Endothelial cell of umbilical vein (primary cell): ENCODE results near the gene SPAG7. TPM values are rescaled to one million over a fixed set of nuclear protein-coding genes. Genes with fewer than 3 reads are reported as not detected.

Experiments used
- BruUV-seq: library from RNA; stranded (reverse); fragments of 400-500 nt; replicated peaks from 2 replicates; lab custom pipeline; 2021; lab: Mats Ljungman, UMichigan
- CTCF ChIA-PET: fragments of 300-600, 350-600 bp; sonication (Branson Sonifier 250); formaldehyde crosslinking; loops from one replicate; lab custom pipeline; 2021; ENCODE audit warnings: antibody characterized with exemption, inconsistent platforms; lab: Charles Lee
- POLR2A ChIA-PET: fragments of 300-600, 350-600 bp; sonication (Branson Sonifier 250); formaldehyde crosslinking; loops from one replicate; lab custom pipeline; 2021; ENCODE audit warnings: antibody characterized with exemption, inconsistent platforms; lab: Charles Lee
- DNase-seq: peaks from one replicate; pipeline ENCODE4 v3.0.0-alpha.2; 2011; ENCODE audit warnings: low read depth, low spot score
- FAIRE-seq: peaks from 2 replicates; lab custom pipeline; 2011; peaks lifted over from hg19 to GRCh38; lab: Jason Lieb, UNC
- H2AFZ ChIP-seq: 2 replicates; pipeline ENCODE4 v1.6.0; 2012; ENCODE audit warnings: low read depth, low read length, control low read depth, inconsistent platforms
- H3K27ac ChIP-seq: 2 replicates; pipeline ENCODE4 v1.5.1; 2011; ENCODE audit warnings: low read depth, mild to moderate bottlenecking, control low read depth, low read length, moderate library complexity; ENCODE audit not compliant: insufficient read depth
- H3K27me3 ChIP-seq, 2 experiments: 2 replicates each; pipeline versions ENCODE4 v1.6.0 to v1.6.1; 2011; ENCODE audit warnings: low read length in 2 of 2, mixed read lengths in 1 of 2; ENCODE audit not compliant: control insufficient read depth in 2 of 2, insufficient read depth in 2 of 2
- H3K36me3 ChIP-seq, 2 experiments: 2 replicates in 1 of 2; 3 replicates in 1 of 2; pipeline ENCODE4 v1.5.1; 2011; ENCODE audit warnings: low read length in 2 of 2, mild to moderate bottlenecking in 1 of 2, moderate library complexity in 1 of 2; ENCODE audit not compliant: control insufficient read depth in 2 of 2, insufficient read depth in 2 of 2; ENCODE audit errors: extremely low read depth in 1 of 2
- H3K4me1 ChIP-seq: 3 replicates; pipeline ENCODE4 v1.5.1; 2011; ENCODE audit warnings: mild to moderate bottlenecking, low read length; ENCODE audit not compliant: control insufficient read depth, insufficient read depth; ENCODE audit errors: extremely low read depth
- H3K4me2 ChIP-seq: 2 replicates; pipeline ENCODE4 v1.6.1; 2011; ENCODE audit warnings: low read length, control low read depth, mixed read lengths; ENCODE audit not compliant: insufficient read depth
- H3K4me3 ChIP-seq, 3 experiments: fragments of 200-600 bp in 1 of 3; sonication (generic), shearing (Covaris generic) in 1 of 3; replicated peaks in 1 of 3; 2 replicates each; pipeline ENCODE4 v1.5.1; 2011 to 2016; ENCODE audit warnings: control low read depth in 3 of 3, low read length in 3 of 3, mild to moderate bottlenecking in 2 of 3, inconsistent platforms in 1 of 3, low read depth in 1 of 3, moderate library complexity in 1 of 3; ENCODE audit not compliant: insufficient read depth in 1 of 3
- H3K79me2 ChIP-seq: 2 replicates; pipeline ENCODE4 v1.6.0; 2012; ENCODE audit warnings: low read length, inconsistent platforms; ENCODE audit not compliant: control insufficient read depth, insufficient read depth
- H3K9ac ChIP-seq: replicated peaks from 2 replicates; pipeline ENCODE3; 2011; ENCODE audit warnings: low read length, control low read depth; ENCODE audit not compliant: insufficient read depth; ENCODE audit errors: extremely low read depth
- H3K9me1 ChIP-seq: replicated peaks from 3 replicates; pipeline ENCODE4 v1.6.0; 2011; ENCODE audit warnings: mild to moderate bottlenecking, low read length; ENCODE audit not compliant: control insufficient read depth, insufficient read depth; ENCODE audit errors: extremely low read depth
- H3K9me3 ChIP-seq: replicated peaks from 2 replicates; pipeline ENCODE4 v1.5.1; 2012; ENCODE audit warnings: low read length, inconsistent platforms; ENCODE audit not compliant: control insufficient read depth, insufficient read depth
- H4K20me1 ChIP-seq: replicated peaks from 2 replicates; pipeline ENCODE3; 2011; ENCODE audit warnings: mild to moderate bottlenecking, low read length; ENCODE audit not compliant: control insufficient read depth, insufficient read depth; ENCODE audit errors: extremely low read depth
- FOS ChIP-seq: IDR thresholded peaks from 2 replicates; pipeline ENCODE4 v1.6.1; 2011; ENCODE audit warnings: mild to moderate bottlenecking, low read length, moderate library complexity, borderline replicate concordance; ENCODE audit not compliant: insufficient read depth
- GATA2 ChIP-seq: IDR thresholded peaks from 2 replicates; pipeline ENCODE4 v1.7.0; 2011; ENCODE audit warnings: low read depth, mild to moderate bottlenecking, moderate library complexity, mixed read lengths, low read length; ENCODE audit not compliant: insufficient read length, insufficient read depth
- JUN ChIP-seq: IDR thresholded peaks from 2 replicates; pipeline ENCODE4 v1.6.1; 2011; ENCODE audit warnings: borderline replicate concordance, low read depth; ENCODE audit not compliant: insufficient read length, insufficient read depth
- POLR2A ChIP-seq: IDR thresholded peaks from 2 replicates; pipeline ENCODE4 v1.6.1; 2012; ENCODE audit warnings: low read depth, mild to moderate bottlenecking, control low read depth, low read length
- dilution Hi-C: fragments of 300-500 bp; cut with MboI; formaldehyde crosslinking; loops from one replicate; pipeline ENCODE4 v1.15.0; 2019; ENCODE audit warnings: low sequenced_read_pairs; ENCODE audit not compliant: extremely low pct_ligation_motif_present
- intact Hi-C: fragments of 100-400 bp; cut with micrococcal nuclease; formaldehyde crosslinking; loops from one replicate; pipeline ENCODE4 v1.10.0; 2022
- polyA plus RNA-seq, 4 experiments: library from polyadenylated mRNA; depleted of rRNA in 3 of 4; stranded (reverse) in 3 of 4; unstranded in 1 of 4; fragments of >200 nt; gene quantifications; 2 replicates each; pipeline versions ENCODE4 v1.2.1 to v1.2.3, GENCODE V29; 2011 to 2012; ENCODE audit warnings: missing spikeins in 1 of 4
- total RNA-seq: library from RNA; stranded (reverse); gene quantifications from 2 replicates; pipeline ENCODE4 v1.2.3, GENCODE V29; 2021

The SPAG7 gene
- total and polyA plus RNA-seq, 2 donors (not counting 3 experiments of a cell fraction or from before 2014, with no cell fraction given) = 68.6 to 75.2 TPM

DNA sequence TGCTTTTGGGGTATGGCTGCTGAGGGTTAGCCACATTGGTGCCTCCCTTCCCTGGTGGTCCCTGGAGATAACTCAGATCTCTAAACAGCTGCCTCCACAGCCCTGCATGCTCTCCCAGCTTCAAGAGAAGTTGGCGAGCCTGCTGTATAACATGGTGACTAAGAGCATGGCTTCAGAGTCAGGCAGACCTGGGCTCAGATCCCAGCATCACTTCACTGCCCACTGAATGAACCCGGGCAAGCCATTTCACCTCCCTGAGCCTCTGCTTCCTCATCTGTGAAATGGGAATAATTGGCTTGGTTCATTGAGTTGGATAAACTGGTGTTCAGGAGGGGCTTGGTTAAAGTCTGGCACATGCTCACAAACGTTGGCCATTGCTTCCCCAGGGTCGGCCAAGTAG, 46.7 kb upstream of the SPAG7 start:
- CTCF ChIA-PET = no interaction called here
- H3K27me3 ChIP-seq = no peaks in the 10 kb centered on the region
- no peaks in the 10 kb centered on the region for H4K20me1 ChIP-seq
- FAIRE-seq (no peak), DNase-seq (no peak)
- dilution Hi-C loops (no loop called here), intact Hi-C loops (no loop called here)
- no peak overlapping the region for H2AFZ ChIP-seq
- no TSS peak for BruUV-seq
- no peak overlapping the region for H3K4me2 ChIP-seq
- no peak overlapping the region for H3K4me3 ChIP-seq
- H3K4me1 ChIP-seq = peaks cover 9% of the 10 kb centered on the region
- H3K36me3 ChIP-seq = peaks cover 4 to 46% of the 10 kb centered on the region in 2 experiments
- no peak overlapping the region for H3K9ac ChIP-seq
- no peaks in the 10 kb centered on the region for H3K79me2 ChIP-seq
- no peaks in the 10 kb centered on the region for H3K9me3 ChIP-seq
- no peak for TF ChIP-seq POLR2A
- TF ChIP-seq FOS = no peak
- no peak for TF ChIP-seq GATA2
- no peak overlapping the region for H3K27ac ChIP-seq
- POLR2A ChIA-PET = no interaction called here
- no peaks in the 10 kb centered on the region for H3K9me1 ChIP-seq

GRCh38 chr17:5011928-5012327, 44.3 kb upstream of the SPAG7 start:
- intact Hi-C loops (no loop called here), dilution Hi-C loops (no loop called here)
- DNase-seq = peak; percentile 47
- Histone ChIP-seq H4K20me1 (no peaks in the 10 kb centered on the region), H3K9me1 (no peaks in the 10 kb centered on the region), H2AFZ (no peak overlapping the region), H3K4me1 (peaks cover 9% of the 10 kb centered on the region), H3K9ac (no peak overlapping the region), H3K4me3 (no peak overlapping the region), H3K36me3 (peaks cover 8 to 53% of the 10 kb centered on the region in 2 experiments), H3K9me3 (no peaks in the 10 kb centered on the region), H3K4me2 (no peak overlapping the region), H3K27me3 (no peaks in the 10 kb centered on the region), H3K79me2 (no peaks in the 10 kb centered on the region), H3K27ac (peak overlapping the region; percentile 37)
- peak; percentile 86 for FAIRE-seq
- POLR2A ChIA-PET = no interaction called here
- no TSS peak for BruUV-seq
- CTCF ChIA-PET = interaction anchor here (1.9 kb wide), 1 partner anchor 103 kb away, joined by 9 read pairs; no protein-coding TSS in a partner anchor
- TF ChIP-seq FOS (peak; percentile 78), JUN (no peak)
